Measurements from ENCODE around the gene PNLIPRP1.

GRCh38 chr10:116646502-116646901 is 55.7 kb downstream of the PNLIPRP1 start:
- TF ChIP-seq EGR1 (IDR thresholded peaks at IDR 0.05) (no peak), CREB1 (IDR thresholded peaks at IDR 0.05; ENCODE audit: low read depth) (no peak), EP300 (IDR thresholded peaks at IDR 0.05; ENCODE audit: borderline replicate concordance) (no peak), NFIC (IDR thresholded peaks at IDR 0.05) (no peak), ZBTB7A (IDR thresholded peaks at IDR 0.05; ENCODE audit: low read depth) (no peak), FOXM1 (IDR thresholded peaks at IDR 0.05; ENCODE audit: borderline replicate concordance, low read depth) (no peak), RAD21 (IDR thresholded peaks at IDR 0.05; ENCODE audit: low read depth) (no peak)

Data from Ishikawa (cell line).